Measurements from ENCODE around the gene TFAP2E.

TFAP2E gene

DNA sequence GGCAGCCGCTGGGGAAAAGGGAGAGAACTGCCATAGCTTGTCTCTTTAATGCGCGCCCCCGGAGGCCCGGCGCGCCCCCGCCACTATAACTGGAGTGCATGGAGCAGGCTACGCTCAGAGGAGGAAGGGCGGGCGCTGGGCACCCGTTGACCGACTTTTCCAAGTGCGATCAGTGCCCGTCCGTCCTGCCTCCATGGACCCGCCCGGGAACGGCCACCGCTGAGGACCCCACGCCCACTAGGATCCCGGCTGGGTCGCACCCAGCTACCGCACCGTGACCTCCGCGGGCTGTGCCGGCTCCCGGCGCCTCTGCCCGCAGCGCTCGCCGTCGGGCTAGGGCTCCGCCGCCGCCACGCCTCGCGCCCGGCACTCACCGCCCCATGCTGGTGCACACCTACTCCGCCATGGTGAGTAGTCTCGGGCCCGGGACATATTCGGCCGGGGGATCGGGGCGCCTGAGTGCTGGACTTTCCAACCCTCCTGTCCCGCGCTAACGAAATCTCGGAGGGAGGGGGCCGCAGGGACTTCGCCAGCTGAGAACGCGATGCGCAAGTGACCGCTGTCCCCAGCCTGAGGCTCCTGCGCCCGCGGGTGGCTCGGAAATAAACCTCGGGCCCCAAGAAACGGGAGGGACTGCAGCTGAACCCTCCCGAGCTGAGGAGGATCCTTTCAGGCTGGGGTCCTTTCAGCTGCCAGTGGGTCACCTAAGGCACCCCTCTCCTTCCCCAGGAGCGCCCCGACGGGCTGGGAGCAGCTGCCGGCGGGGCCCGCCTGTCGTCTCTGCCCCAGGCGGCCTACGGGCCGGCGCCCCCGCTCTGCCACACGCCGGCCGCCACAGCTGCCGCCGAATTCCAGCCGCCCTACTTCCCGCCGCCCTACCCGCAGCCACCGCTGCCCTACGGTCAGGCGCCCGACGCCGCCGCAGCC is at the start of gene TFAP2E:
TFAP2E (plus strand) TSS at position 117 of the 927 bp plus-strand sequence; CDS start at position 381, 264 bp downstream.
- no peak for DNase-seq

DNA sequence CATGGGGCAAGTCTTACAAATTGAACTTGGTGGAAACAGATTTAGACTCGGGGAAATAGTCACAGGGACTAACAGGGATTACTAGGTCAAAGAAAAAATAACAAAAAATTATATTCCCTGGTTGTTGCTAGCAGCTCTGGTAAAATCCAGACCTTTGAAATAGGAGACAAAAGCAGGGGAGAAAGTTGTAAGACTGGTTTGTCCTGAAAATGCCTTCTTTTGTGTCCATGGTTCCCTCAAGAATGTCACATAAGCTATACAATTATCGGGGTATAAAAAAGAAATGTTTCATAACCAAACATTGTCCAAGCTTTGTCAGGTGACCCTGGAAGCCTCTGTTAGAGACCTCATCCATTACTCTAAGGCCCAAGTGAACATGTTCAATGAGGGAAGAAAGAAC is 49.0 kb upstream of the TFAP2E start:
- DNase-seq, result no peak

DNA sequence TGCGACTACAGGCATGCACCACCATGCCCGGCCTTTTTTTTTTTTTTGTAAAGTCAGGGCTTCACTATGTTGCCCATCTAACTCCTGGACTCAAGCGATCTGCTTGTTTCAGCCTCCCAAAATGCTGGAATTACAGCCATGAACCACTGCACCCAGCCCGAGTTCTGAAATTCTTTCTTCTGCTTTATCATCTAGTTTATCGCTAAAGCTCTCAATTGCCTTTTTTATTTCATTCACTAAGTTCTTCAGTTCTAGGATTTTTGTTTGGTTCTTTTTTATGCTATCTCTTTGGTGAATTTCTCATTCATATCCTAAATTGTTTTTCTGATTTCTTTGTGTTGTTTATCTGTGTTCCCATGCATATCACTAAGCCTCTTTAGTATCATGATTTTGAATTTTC is 42.9 kb upstream of the TFAP2E start:
- no peak for DNase-seq

DNA sequence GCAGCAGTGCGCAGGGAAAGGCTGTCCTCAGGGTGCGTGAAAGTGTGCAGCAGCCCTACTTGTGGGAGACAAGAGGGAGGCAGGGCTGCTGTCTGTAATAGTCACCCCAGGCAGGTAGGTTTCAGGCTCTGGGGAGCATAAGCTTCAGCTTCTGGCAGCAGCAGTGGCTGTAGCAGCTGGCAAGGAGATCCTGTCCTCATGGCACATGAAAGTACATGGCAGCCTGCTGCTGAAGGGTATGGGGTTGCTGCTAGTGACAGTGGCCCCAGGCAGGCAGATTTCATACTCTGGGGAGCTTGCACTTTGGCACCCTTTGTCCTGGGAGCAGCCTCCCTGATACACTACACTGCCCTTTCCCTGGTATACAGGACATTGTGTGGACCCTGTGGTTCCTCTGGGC is 42.2 kb upstream of the TFAP2E start:
- DNase-seq, result no peak

DNA sequence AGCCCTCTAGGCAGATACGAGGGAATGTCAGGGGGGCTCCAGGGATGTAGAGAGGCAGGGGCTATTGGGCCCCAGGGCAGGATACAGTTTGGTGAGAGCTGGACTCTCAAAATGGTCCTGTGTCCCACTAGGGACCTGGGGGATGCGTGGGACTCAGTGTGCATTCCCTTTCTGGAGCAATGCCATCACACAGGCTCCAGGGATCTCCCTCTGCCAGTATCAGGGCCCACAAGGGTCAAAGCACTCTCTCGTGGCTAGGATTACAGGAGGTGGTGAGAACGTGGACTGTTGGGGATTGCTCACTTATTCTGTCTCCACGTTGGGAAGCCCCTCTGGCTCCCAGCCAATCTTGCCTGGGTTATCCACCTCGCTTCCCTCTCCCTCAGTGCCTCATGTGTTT is 41.7 kb upstream of the TFAP2E start:
- DNase-seq, result no peak

DNA sequence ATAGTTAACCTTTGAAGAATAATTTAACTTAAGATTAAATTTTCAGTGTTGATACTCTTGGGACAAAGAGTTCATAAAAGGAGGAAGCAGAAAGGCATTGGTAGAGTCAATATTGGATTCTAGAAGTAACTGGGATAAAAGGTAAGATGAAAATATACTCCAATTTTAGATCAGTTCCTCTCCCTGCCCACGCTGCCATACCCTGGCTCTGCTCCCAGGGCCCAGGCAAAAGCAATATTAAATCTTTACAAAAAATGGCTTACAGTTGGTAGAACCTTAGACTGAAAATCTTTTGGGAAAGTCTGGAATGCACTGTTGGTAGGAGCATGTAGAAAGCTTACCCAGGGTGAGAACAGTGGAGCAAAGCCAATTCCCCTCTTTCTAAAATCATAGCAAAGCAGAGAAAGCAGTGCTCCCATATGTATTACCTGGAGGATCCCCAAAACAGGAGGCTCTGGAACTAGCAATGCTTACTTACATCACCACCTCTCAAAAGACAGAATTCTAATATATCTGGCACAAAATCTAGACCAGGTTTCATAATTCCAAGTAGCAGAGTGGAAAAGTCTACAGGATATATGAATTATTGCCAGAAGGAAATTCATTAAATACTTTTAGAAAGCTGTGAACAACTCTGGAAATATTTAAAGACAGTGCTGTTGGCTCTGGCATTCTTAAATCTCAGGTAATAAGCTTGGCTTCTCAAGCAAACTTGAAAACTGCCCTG is 40.5 kb upstream of the TFAP2E start:
- no peak for DNase-seq

DNA sequence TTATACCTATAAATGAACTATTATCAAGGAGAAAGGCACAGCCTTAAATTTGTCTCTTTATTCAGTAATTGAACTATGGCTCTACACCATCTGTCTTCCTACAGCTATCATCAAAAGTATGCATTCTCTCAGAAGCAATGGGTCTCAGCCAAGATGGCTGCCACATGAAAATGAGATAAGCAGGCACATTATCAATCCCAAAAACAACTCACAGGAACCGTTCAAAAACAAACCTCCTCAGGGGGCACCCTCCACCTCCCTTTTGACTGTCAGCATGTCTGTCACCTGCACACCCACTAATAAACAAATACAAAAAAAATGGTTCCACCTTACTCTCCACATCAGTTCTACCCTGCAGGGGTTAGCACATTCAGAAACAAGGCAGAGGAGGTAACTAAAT is 39.5 kb upstream of the TFAP2E start:
- no peak for DNase-seq

DNA sequence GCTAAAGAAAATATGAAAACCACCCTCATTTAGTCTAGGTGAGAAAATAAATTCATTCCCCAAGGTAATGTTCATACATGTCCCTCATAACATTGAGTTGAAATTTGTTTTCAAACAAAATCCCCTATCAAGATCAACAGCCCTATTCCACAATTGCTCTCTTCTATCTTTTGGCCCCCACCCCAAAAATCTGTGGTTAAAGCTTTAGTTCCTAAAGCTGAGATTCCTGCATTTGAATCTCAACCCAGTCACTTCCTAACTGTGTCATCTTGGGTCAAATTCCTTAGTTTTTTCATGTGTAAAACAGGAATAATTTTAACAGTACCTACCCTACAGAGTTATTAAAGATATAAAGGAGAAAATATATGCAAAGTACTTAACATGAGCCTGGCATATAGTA is 37.9 kb upstream of the TFAP2E start:
- DNase-seq, result no peak

DNA sequence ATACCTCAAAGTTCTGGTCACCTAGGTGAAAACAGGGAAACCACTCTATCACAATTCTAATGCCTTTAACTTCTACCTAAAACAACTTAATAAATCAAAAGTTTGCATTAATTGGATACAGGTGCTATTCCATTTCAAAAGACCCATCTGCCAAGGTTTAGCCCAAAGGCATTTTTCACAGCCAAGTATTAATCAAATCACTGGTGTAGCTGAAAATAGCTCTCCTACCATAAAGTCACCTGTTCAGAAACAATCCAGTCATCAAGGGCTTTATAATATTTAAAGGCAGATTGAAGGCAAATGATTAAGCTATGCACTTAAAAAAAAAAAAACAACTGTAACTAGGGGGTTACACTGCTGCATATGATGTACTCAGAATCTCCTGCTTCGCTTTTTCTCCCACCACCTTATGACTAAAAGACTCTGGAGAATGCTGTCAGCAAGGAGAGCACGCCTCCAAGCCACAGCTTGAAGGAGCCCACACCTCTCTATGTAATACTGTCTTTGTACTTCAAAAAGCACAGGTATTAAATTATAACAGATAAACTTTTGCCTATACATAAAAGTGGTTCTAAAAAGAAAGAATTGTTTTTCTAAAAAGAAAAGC is 36.5 kb upstream of the TFAP2E start:
- DNase-seq, result no peak

DNA sequence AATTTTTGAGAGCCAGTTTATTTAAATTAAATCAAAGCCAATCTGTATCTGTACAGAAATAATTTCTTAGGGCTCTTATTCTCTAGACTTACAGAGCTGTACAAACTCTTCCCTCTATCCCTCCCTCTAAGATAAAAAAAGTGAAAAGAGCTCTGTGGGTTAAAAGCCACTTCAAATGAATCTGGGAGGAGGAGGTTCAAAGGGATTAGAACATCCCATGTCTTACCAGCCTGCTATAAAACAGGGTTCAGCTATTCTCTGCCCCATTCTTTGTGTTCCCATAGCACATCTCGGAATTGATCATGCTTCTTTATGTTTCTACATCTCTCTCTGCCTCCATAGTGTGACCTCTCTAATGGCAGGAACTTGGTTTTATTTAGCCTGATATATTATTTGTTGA is 35.3 kb upstream of the TFAP2E start:
- no peak for DNase-seq

DNA sequence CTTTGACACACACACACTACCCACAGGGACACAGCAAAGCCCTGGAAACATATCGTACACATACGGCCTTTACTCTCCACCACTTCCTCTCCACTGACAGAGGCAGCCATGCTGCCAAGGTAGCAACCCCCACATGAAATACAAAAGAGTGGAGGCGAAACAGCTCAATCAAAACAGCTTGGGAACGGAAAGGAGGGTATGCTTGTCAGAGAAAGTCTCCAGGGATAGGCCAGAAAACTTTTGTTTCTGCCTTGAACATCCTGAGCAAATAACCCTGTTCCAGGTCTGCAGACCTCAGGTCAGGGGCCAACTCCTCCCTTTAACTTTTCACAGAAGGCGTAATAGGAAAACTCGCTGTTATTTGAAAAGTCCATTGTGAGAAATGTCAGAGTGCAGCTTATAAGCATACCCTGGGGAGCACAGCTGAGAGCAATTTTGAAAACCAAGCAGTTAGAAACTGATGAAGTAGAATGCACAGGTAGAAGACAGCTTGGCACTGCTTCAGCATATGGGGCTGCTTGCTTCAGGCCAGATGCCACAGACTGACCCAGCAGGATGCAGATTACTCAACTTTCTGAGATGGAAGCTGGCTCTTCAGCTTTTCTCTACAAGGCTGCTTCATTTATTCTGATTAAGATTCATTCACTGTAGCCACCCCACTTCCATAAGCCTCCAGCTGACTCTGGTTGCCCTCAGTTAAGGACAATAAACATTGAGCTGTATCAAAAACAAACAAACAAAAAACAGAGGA is 33.9 kb upstream of the TFAP2E start:
- DNase-seq, result no peak

DNA sequence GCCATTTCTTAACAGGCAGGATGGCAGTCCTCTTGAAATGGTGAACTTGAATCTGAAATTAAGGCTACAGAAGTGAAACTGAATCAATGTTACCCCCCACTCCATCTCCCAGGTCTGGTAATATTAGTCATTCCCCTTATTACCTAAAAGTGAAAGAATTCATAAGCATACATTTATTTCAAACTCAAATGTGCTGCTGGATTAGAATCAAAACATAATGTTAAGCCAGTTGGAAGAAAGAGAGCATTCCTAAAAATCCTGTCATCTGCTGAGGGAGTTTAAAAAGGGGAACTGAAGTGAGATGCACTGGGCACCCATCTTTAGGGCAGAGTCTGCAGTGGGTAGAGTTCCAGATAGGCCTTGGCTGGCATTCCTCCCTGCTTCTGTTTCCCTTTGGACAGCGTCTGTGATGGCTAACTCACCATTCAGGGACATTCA is 33.3 kb upstream of the TFAP2E start:
- DNase-seq, result no peak

DNA sequence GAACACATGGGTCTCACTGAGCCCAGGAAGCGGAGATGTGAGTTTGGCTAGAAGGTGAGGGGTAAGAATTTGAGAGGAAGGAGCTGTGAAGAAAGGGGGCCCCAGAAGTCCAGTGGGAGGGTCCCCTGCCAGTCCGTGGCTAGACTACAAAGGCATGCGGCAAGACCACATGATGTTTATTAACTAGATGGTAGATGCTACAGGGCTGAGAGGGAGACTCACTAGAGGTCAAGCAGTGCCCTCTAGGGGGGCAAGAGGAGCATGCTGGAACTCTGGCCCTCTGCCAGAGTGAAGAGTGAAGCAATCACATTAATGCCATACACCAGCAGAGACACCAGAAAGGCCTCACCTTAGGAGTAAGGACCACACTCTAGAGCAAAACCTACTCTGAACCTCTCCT is 28.1 kb upstream of the TFAP2E start:
- no peak for DNase-seq

DNA sequence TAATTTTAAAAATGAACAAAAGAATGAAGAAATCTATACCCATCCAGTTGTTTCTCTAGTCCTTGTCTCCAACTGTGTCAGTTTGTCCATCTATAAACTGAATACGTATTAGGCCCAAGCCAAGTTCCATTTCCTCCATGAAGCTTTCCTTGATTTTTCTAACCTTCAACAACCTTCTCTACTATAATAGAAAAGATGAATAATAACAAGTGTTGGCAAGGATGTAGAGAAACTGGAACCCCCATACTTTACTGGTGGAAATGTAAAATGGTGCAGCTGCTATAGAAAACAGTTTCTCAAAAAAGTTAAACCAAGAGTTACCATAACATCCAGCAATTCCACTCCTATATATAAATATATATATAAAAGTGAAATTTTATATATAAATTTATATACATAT is 26.5 kb upstream of the TFAP2E start:
- DNase-seq, result no peak

DNA sequence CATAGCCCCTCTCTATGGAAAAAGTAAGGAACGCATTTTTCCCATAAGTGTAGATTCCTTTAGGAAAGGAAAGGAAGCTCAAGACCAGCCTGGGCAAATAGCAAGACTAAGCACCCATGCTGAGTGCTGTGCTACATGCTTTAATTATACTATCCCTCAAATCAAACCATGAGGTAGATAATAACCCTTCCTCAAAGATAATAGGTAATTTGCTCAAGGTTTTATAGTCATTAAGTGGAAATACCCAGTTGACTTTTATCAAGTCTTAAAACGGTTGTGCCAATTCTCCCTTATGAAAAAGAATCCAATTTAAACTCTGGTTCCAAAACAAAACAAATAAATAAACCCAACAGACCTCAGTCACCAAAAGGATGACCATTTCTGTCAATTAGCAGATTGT is 19.3 kb upstream of the TFAP2E start:
- no peak for DNase-seq

DNA sequence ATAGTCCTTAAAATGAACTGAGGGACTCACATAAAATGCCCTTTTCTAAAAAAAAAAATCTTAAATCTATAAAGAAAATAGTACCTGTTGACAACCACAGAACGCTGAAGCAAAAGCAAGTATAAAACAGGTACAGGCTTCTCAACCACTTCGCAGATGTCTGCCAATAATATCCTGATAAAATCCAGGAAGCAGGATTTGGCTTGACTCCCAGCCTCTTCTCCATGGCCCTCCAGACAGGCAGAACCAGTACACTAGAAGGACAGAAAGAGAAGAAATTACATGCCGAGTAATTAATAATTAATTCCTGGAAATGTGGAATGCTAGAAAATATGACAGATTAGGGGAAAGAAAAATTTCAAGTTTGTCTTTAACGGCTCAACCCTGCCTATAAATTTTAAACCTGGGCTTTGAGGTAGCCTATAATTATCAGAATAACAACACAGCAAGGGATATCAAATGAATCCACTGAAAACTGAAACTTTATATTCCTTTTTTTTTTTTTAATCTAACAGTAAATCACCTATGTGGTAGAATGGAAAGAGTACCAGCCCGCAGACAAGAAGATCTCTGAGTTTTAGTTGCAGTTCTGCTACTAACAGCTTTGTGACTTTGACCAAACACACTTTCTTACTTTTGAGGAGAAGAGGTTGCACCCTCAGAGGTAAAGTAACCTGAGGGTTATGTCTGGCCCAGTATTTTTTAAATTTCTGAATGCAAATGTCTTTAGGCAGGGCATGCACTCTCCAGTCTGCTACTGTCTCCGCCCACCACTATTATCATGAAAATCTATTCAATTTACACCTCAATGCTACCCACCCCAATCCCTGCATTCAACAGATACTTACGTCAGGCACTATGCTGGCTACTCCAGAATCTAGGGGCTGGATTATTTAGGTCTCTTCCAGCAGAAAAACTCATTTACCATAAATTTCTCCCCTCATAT is 18.6 kb upstream of the TFAP2E start:
- no peak for DNase-seq

DNA sequence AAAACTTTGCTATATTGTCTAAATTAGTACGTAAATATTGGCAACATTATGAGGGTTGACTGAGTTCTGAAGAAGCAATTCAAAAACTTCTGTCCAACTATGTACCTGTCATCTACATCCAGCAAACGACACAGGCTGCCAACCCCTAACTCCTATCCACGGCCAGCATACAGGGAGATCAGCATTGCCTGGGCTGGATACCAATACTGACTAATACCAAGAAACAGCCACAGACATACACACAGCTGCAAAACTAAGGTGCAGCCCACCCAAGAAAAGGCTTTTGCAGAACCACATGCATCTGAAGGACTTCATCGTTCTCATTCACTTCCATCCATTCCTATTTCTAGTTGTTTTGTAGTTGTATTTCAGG is 17.9 kb upstream of the TFAP2E start:
- no peak for DNase-seq

DNA sequence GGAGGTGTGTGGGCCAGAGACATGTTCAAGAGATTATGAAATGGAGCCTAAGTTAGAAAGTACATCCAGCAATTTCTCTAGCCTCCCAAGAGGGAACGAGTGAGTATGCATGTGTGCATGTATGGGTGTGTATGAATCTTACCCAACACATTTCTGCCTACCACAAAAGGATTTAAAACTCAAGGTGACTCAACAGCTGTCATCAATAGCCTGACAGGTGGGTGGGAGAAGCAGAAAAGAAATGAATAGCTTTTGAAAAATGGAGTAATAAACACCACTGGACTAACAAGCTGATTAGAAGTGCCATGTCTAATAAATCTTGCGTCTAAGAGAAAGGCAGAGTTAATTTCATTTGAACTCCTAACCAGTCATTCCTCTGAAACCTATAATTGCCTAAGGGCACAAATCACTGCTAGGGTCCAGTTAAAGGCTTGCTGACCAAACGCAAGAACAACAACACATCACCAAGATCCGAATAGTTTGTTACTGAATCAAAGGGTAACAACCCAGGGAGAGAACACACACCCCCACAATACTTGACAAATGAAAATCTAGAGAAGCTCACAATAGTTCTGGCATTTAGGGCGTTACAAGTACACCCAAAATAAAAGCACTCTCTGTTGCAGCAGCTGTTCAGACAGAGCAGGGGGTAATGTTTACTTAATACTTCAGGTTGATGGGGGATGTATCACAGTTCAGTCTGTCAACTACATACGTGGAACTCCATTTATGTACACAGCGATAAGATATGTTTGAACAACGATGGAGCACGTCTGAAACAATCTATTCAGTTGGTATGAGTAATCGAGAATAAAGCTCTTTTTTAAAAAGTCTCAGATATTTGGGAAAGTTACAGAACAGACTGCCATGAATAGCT is 17.3 kb upstream of the TFAP2E start:
- no peak for DNase-seq

DNA sequence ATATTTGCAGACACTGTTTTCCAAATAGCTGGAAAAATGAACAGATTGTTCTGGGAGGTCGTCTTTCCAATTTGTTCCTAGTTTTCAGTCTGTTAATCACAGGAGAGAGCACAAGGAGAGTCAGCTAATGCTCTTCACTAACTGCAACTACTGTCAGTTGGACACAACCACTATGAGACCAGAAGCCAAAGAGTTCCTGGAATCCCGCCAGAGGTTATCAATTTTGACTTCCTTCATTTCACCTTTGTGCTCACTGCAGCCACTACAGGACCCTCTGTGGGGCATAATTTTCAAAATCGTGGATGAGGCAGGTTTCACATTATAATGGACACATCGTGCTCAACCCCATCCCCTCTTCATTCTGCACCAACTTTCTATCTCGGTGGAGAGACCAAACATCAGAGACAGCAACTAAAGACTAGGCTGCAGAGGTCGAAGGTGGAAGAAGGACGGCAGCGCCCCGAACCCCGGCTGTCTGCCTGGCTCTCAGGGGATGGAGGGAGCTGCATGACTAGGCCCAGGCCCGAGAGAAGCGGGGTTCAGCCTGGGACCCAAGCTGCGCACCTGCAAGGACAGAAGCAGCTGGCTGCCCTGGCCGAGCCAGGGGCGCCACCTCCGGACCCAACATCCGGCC is 16.5 kb upstream of the TFAP2E start:
- DNase-seq, result no peak

DNA sequence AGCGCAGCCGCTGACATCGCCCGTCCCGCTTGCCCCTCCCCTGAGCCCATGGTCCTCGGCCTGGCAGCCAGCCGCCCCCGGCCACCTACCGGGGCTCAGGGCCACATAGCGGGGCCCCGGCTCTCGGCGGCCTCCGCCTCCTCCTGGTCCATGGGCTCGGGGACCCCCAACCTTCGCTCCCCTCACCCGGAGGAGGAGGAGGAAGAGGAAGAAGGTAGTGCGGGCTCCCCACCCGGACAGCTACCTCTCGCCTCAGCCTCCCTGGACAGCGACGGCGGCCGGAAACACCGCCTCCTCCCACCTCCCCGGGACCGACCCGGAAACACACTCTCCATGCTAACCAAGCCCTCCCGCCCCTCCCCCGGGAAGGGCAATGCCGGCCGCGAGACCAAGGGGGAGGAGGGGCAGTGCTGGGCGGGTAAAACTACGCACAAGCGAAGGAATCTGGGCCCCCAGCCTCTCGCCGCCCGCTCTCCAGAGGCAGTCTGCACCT is 15.9 kb upstream of the TFAP2E start, which contains the start of gene KIAA0319L:
KIAA0319L (minus strand) TSS at position 286 of the 493 bp plus-strand sequence. CDS start 2,912 bp downstream, outside the sequence.
- no peak for DNase-seq
